ENCODE results near the gene MAFG.
A peak's percentile ranks its signal among the peaks of the same experiment; 100 is the strongest.

MAFG gene

GRCh38 chr17:81912441-81913309, 14.9 kb downstream of the MAFG start:
- DNase-seq (ENCODE audit: low read depth in 1 of 2, low spot score in 1 of 2) = no peak
- TF ChIP-seq JUND (IDR thresholded peaks at IDR 0.05; ENCODE audit: low read depth) = no peak
- in situ Hi-C loops (cut with HindIII; ENCODE audit: low pct_unique_long_range_greater_than_20kb, low sequenced_read_pairs) = no loop called here

GRCh38 chr17:81911969-81912368, 15.6 kb downstream of the MAFG start:
- DNase-seq (ENCODE audit: low read depth in 1 of 2, low spot score in 1 of 2) = no peak
- no peak for TF ChIP-seq JUND (IDR thresholded peaks at IDR 0.05; ENCODE audit: low read depth)
- in situ Hi-C loops (cut with HindIII; ENCODE audit: low pct_unique_long_range_greater_than_20kb, low sequenced_read_pairs) = no loop called here

GRCh38 chr17:81911277-81911961, 16.1 kb downstream of the MAFG start, which contains the start of gene PCYT2:
PCYT2 (minus strand) TSS chr17:81911399; CDS start chr17:81911355, 44 bp downstream.
- no peak for TF ChIP-seq JUND (IDR thresholded peaks at IDR 0.05; ENCODE audit: low read depth)
- in situ Hi-C loops (cut with HindIII; ENCODE audit: low pct_unique_long_range_greater_than_20kb, low sequenced_read_pairs) = no loop called here
- peak; percentile 98 to 100 for DNase-seq (ENCODE audit: low read depth in 1 of 2, low spot score in 1 of 2)

GRCh38 chr17:81910840-81911276, 16.7 kb downstream of the MAFG start:
- in situ Hi-C loops (cut with HindIII; ENCODE audit: low pct_unique_long_range_greater_than_20kb, low sequenced_read_pairs) = no loop called here
- peak in 1 of 2 experiments; percentile 55 for DNase-seq (ENCODE audit: low read depth in 1 of 2, low spot score in 1 of 2)
- TF ChIP-seq JUND (IDR thresholded peaks at IDR 0.05; ENCODE audit: low read depth) = no peak

- in situ Hi-C loops (cut with HindIII; ENCODE audit: low pct_unique_long_range_greater_than_20kb, low sequenced_read_pairs) = no loop called here
- DNase-seq (ENCODE audit: low read depth in 1 of 2, low spot score in 1 of 2) = peak; percentile 60 to 63
- no peak for TF ChIP-seq JUND (IDR thresholded peaks at IDR 0.05; ENCODE audit: low read depth)
Observed at GRCh38 chr17:81909966-81910839, 17.3 kb downstream of the MAFG start.

- TF ChIP-seq JUND (IDR thresholded peaks at IDR 0.05; ENCODE audit: low read depth) = no peak
- in situ Hi-C loops (cut with HindIII; ENCODE audit: low pct_unique_long_range_greater_than_20kb, low sequenced_read_pairs) = no loop called here
- no peak for DNase-seq (ENCODE audit: low read depth in 1 of 2, low spot score in 1 of 2)
Observed at GRCh38 chr17:81909231-81909630, 18.3 kb downstream of the MAFG start.

GRCh38 chr17:81908793-81909192, 18.7 kb downstream of the MAFG start:
- DNase-seq (ENCODE audit: low read depth in 1 of 2, low spot score in 1 of 2) = no peak
- in situ Hi-C loops (cut with HindIII; ENCODE audit: low pct_unique_long_range_greater_than_20kb, low sequenced_read_pairs) = no loop called here
- no peak for TF ChIP-seq JUND (IDR thresholded peaks at IDR 0.05; ENCODE audit: low read depth)

GRCh38 chr17:81907219-81908145, 20.1 kb downstream of the MAFG start:
- TF ChIP-seq JUND (IDR thresholded peaks at IDR 0.05; ENCODE audit: low read depth) = no peak
- in situ Hi-C loops (cut with HindIII; ENCODE audit: low pct_unique_long_range_greater_than_20kb, low sequenced_read_pairs) = no loop called here

GRCh38 chr17:81906476-81907218, 20.9 kb downstream of the MAFG start:
- TF ChIP-seq JUND (IDR thresholded peaks at IDR 0.05; ENCODE audit: low read depth) = no peak
- peak in 1 of 2 experiments; percentile 45 for DNase-seq (ENCODE audit: low read depth in 1 of 2, low spot score in 1 of 2)
- in situ Hi-C loops (cut with HindIII; ENCODE audit: low pct_unique_long_range_greater_than_20kb, low sequenced_read_pairs) = no loop called here

More at GRCh38 chr17:81907219-81908145, 20.1 kb downstream of the MAFG start:
- no peak for DNase-seq (ENCODE audit: low read depth in 1 of 2, low spot score in 1 of 2)

GRCh38 chr17:81905993-81906392, 21.5 kb downstream of the MAFG start:
- no peak for TF ChIP-seq JUND (IDR thresholded peaks at IDR 0.05; ENCODE audit: low read depth)
- no peak for DNase-seq (ENCODE audit: low read depth in 1 of 2, low spot score in 1 of 2)
- in situ Hi-C loops (cut with HindIII; ENCODE audit: low pct_unique_long_range_greater_than_20kb, low sequenced_read_pairs) = no loop called here

- DNase-seq (ENCODE audit: low read depth in 1 of 2, low spot score in 1 of 2) = no peak
- in situ Hi-C loops (cut with HindIII; ENCODE audit: low pct_unique_long_range_greater_than_20kb, low sequenced_read_pairs) = no loop called here
- TF ChIP-seq JUND (IDR thresholded peaks at IDR 0.05; ENCODE audit: low read depth) = no peak
Observed at GRCh38 chr17:81905424-81905875, 22.1 kb downstream of the MAFG start.

Measured in T47D (cell line).